ENCODE measurements around the gene PIWIL4.

- TF ChIP-seq BCLAF1 (IDR thresholded peaks at IDR 0.05; ENCODE audit: borderline replicate concordance in 1 of 2, control insufficient read depth in 1 of 2, low read depth in 2 of 2, low read length in 1 of 2) (no peak), RCOR1 (IDR thresholded peaks at IDR 0.05; ENCODE audit: borderline replicate concordance in 1 of 2, low read depth in 2 of 2, low read length in 2 of 2) (no peak), ZNF830 (CRISPR knock-in tag; IDR thresholded peaks at IDR 0.05) (no peak), MEIS2 (IDR thresholded peaks at IDR 0.05; ENCODE audit: partially characterized antibody) (no peak), PHF8 (IDR thresholded peaks at IDR 0.05; ENCODE audit: borderline replicate concordance, low read length) (no peak), LARP7 (IDR thresholded peaks at IDR 0.05) (no peak)
Measured at GRCh38 chr11:94533206-94533605, 34.0 kb upstream of the PIWIL4 start.
